ENCODE data around the gene MRPL2. TPM values are rescaled to one million over a fixed set of nuclear protein-coding genes. Genes with fewer than 3 reads are reported as not detected.
A peak's percentile ranks its signal among the peaks of the same experiment; 100 is the strongest.

The MRPL2 gene
- total and polyA plus RNA-seq, 2 of the 8 experiments (the other 6 are each of a cell fraction or from before 2014, with no cell fraction given) = 58.7 to 99.9 TPM

DNA sequence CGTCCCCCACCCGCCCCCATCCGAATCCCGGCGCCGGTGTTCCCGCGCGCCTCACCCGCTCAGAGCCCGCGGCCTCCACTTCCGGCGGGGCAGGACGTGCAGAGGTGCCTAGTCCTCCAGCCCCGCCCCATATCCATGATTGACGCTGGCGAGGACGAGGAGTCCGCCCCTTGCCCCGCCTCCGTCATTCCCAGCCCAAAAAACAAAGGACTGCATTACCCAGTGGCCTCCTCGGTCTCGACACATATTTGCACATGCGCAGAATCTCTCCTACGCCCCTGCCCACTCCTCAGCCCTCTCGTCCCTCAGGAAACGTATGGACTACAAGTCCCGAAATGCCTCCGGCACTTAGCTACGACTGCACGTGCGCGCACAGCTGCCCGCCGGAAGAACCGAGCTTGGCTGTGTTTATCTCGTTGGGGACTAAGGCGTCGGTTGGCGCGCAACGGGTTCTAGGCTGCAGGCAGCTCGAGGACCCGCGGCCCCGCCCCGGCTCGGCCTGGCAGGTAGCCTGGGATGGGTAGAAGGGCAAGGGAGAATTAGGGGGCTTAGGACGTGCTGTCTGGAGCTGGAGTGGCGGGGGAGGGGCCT lies 45.3 kb downstream of the MRPL2 start, which contains the start of the genes KLHDC3 and MEA1 (continued):
- no peak for TF ChIP-seq YY1 (IDR thresholded peaks at IDR 0.05; ENCODE audit: low read depth, low read length)
- TF ChIP-seq NRF1 (IDR thresholded peaks at IDR 0.05; ENCODE audit: low read depth, low read length) = peak; percentile 45
- TF ChIP-seq SP2 (IDR thresholded peaks at IDR 0.05; ENCODE audit: low read length) = no peak
- TF ChIP-seq JUND (IDR thresholded peaks at IDR 0.05; ENCODE audit: low read length) = no peak
- TF ChIP-seq TAF1 (IDR thresholded peaks at IDR 0.05; ENCODE audit: low read depth, low read length) = peak; percentile 67
- no peak; the same call in 1 of the 2 replicates for TF ChIP-seq BRCA1 (IDR thresholded peaks at IDR 0.05; ENCODE audit: low read depth, low read length)
- peak in 1 of 2 experiments; percentile 12; a peak in 1 of 4 replicates for TF ChIP-seq RAD21 (IDR thresholded peaks at IDR 0.05 in 1 of 2, conservative IDR thresholded peaks at IDR 0.05 in 1 of 2; ENCODE audit: low read depth in 2 of 2, low read length in 2 of 2)
- no peak for TF ChIP-seq POLR2A (IDR thresholded peaks at IDR 0.05; ENCODE audit: control extremely low read depth in 1 of 2, low read depth in 2 of 2, low read length in 2 of 2)
- TF ChIP-seq SUZ12 (IDR thresholded peaks at IDR 0.05; ENCODE audit: low read length) = no peak
- TF ChIP-seq POU5F1 (IDR thresholded peaks at IDR 0.05; ENCODE audit: low read depth, low read length) = no peak
- TF ChIP-seq TCF12 (IDR thresholded peaks at IDR 0.05; ENCODE audit: low read depth, low read length) = 0 out of 2 replicates have a peak, but pooled peaks have one; percentile 42
- no peak for TF ChIP-seq SIRT6 (IDR thresholded peaks at IDR 0.05; ENCODE audit: low read length)
- TF ChIP-seq NANOG (IDR thresholded peaks at IDR 0.05; ENCODE audit: insufficient read depth, low read depth, low read length, poor library complexity, severe bottlenecking) = peak; percentile 59
- TF ChIP-seq CREB1 (IDR thresholded peaks at IDR 0.05) = peak; percentile 87
- TF ChIP-seq RXRA (IDR thresholded peaks at IDR 0.05; ENCODE audit: insufficient read depth, low read depth, low read length) = no peak
- peak in 1 of 2 experiments; percentile 80; a peak in 2 of 4 replicates for TF ChIP-seq HDAC2 (IDR thresholded peaks at IDR 0.05; ENCODE audit: borderline replicate concordance in 1 of 2, low read depth in 2 of 2, low read length in 2 of 2)
